SK-N-SH treated with all-trans-retinoic acid at 6 μM for 48 hours (cell line): ENCODE results near the gene SMOC1.

Experiments
- ARNTL ChIP-seq: fragments of 450-650 bp; formaldehyde crosslinking; IDR thresholded peaks from 2 replicates; pipeline ENCODE4 v1.5.0; 2020; ENCODE audit warnings: low read depth, mild to moderate bottlenecking, moderate library complexity, borderline replicate concordance
- BACH2 ChIP-seq: fragments of 250-450 bp; sonication (Bioruptor Pico); IDR thresholded peaks from 2 replicates; pipeline ENCODE4 v1.9.0; 2021; ENCODE audit warnings: mild to moderate bottlenecking, borderline replicate concordance
- CREB5 ChIP-seq: fragments of 250-450 bp; sonication (Bioruptor Pico); IDR thresholded peaks from 2 replicates; pipeline ENCODE4 v1.5.1; 2020; ENCODE audit warnings: low read depth, mild to moderate bottlenecking, moderate library complexity
- POU6F1 ChIP-seq: fragments of 250-450 bp; sonication (Bioruptor Pico); IDR thresholded peaks from 2 replicates; pipeline ENCODE4 v1.8.0; 2021; ENCODE audit warnings: low read depth, mild to moderate bottlenecking, moderate library complexity, borderline replicate concordance
- ZFP3 ChIP-seq: fragments of 250-450 bp; sonication (Bioruptor Pico); IDR thresholded peaks from 2 replicates; pipeline ENCODE4 v1.5.0; 2020; ENCODE audit warnings: mild to moderate bottlenecking, moderate library complexity
- ZNF70 ChIP-seq: fragments of 450-650 bp; formaldehyde crosslinking; IDR thresholded peaks from 2 replicates; pipeline ENCODE4 v1.5.0; 2020; ENCODE audit warnings: mild to moderate bottlenecking, moderate library complexity

GRCh38 chr14:69852531-69853321 lies 26.5 kb upstream of the SMOC1 start:
- TF ChIP-seq ZFP3 (CRISPR knock-in tag) = no peak
- TF ChIP-seq ZNF70 (CRISPR knock-in tag) = no peak
- TF ChIP-seq CREB5 (CRISPR knock-in tag) = no peak
- TF ChIP-seq POU6F1 (CRISPR knock-in tag) = no peak
- TF ChIP-seq ARNTL (CRISPR knock-in tag) = no peak
- TF ChIP-seq BACH2 = no peak
